HG03457 (cell line): ENCODE measurements around the gene RBM10.

Experiments
- ATAC-seq: cut with Tn5 transposase; IDR thresholded peaks from one replicate; pipeline ENCODE4 v1.9.1; 2021; ENCODE audit warnings: moderate number of reproducible peaks; ENCODE audit not compliant: unreplicated experiment

RBM10 gene

DNA sequence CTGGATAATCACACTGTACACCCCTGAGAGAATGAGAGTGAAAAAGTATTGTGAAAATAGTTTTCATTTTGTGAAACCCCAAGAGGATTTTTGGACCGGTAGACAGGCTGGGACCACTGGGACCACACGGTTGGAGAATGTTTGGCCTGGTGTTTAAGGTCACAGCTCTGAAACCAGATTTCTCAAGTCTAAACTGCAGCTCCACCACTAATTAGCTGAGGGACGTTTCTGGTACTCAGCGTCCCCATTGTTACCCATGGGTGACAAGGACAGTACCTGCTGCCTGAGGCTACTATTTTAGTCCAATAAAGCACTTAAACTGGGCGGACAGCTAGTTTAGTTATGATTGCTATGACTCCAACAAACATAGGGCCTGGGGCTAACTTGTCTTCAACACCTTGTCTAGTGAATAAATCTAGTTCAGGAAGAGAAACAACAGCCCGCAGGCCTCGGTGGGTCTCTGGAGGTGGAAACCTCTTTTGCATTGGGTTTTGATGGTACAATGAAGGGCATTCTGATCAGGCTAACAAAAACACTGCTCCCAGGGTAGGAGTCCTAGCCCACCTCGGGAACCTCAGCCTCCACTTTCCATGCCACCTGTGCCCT, 87.3 kb downstream of the RBM10 start:
- ATAC-seq: no peak

DNA sequence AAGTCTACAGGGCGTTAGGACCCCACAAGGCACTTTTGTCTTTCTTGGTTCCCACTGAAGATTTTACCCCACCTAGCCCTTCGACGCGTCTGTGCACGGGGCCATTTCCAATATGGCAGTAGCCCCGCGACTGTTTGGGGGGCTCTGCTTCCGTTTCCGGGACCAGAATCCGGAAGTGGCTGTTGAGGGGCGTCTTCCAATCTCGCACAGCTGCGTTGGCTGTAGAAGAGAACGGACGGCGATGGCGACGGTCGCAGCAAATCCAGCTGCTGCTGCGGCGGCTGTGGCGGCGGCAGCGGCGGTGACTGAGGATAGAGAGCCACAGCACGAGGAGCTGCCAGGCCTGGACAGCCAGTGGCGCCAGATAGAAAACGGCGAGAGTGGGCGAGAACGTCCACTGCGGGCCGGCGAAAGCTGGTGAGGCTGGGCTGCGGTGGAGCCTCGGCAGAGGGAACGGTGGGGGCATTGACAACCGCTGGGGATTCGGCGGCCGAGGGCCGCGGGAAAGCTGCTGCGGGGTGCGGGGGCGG, 87.8 kb downstream of the RBM10 start, which contains the start of gene USP11:
Gene USP11 (plus strand): TSS at position 207 of the 530 bp plus-strand sequence. CDS start 35 bp downstream, at position 242.
- peak; percentile 3 for ATAC-seq

DNA sequence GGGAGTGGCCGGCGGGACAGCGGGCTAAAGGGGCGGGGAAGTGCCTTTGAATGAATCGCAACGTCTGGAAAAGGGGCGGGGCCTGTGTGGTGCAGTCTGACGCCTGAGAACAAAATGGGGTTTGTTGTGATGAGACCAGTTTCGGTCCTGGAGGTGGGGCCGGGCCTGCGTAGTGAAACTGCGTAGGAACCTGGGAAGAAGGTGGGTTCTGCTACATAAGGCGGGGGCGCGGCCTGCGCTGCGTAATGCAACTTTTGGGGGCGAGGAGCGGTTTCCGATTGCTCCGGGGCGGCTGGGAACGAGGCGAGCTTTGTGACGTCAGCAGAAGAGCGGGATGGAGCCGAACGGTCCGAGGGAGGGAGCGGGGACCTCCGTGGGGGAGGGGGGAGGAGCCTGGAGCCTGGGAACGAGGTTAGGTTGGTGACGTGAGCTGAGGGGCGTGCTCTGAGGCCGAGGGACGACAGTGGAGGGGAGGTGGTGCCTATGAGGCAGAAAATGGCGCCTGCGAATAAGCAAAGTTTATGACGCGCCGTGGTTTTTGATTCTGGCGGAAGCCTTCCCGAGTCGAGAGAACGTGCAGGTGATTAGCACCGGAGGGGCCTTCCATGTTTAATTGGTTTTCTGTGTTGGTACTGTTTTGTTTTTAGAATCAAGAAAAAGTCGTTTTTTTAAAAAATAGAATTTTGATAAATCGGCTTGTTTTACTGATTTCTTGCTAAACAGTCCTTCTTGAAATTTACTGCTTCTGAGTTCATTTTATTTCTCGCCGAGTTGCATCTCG, 88.5 kb downstream of the RBM10 start:
- peak; percentile 69 for ATAC-seq

DNA sequence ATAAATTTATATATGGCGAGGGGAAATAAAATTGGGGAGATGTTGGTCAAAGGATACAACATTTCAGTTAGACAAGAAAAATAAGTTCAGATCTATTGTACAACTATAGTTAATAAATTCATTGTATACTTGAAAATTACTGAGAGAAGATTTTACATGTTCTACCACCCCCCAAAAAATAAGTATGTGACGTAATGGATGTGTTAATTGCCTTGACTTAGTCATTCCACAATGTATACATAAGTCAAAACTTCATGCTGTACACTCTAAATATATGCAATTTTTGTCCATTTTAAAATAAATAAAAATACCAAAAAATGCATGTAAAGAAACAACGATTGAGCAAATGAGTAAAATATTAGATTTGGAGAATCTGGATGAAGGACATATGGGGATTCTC, 89.6 kb downstream of the RBM10 start:
- ATAC-seq: no peak

DNA sequence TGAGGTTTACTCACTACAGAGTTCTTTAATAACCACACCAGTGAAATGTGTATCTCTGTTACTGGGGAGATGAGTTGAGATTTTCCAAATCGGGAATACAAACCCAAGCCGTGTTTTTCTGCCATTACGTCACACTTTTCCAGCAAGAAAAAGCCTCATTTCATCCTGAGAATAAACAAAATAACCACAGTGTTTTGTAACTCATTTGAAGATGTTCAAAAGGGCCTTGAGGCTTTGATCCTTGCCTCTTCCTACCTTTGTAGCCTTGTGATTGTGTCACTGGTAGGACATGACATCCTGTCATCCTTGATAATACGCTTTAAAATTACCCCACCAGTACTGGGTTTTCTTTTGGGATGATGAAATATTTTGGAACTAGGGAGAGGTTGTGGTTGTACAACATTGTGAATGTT, 90.7 kb downstream of the RBM10 start:
- ATAC-seq: no peak
